GM19025 (cell line): ENCODE results near the gene DLGAP3.

ENCODE experiments used
- ATAC-seq: cut with Tn5 transposase; IDR thresholded peaks from one replicate; pipeline ENCODE4 v1.9.1; 2021; ENCODE audit warnings: mild to moderate bottlenecking, low read depth, moderate library complexity; ENCODE audit not compliant: unreplicated experiment

DLGAP3 gene

GRCh38 chr1:34928699-34929496 is 552 bp downstream of the DLGAP3 start:
- ATAC-seq = no peak

- ATAC-seq = no peak
These were observed 1.3 kb downstream of the DLGAP3 start for GRCh38 chr1:34928066-34928696.

GRCh38 chr1:34927316-34927715 is 2.1 kb downstream of the DLGAP3 start:
- ATAC-seq = no peak

GRCh38 chr1:34926894-34927293 is 2.6 kb downstream of the DLGAP3 start:
- ATAC-seq = no peak

GRCh38 chr1:34926156-34926555 is 3.3 kb downstream of the DLGAP3 start:
- ATAC-seq = no peak

GRCh38 chr1:34925730-34926129 is 3.7 kb downstream of the DLGAP3 start:
- no peak for ATAC-seq

- ATAC-seq = no peak
These were observed 4.5 kb downstream of the DLGAP3 start for GRCh38 chr1:34924759-34925555.

- no peak for ATAC-seq
These were observed 6.0 kb downstream of the DLGAP3 start for GRCh38 chr1:34923490-34923889.

GRCh38 chr1:34918977-34919561 is 10.4 kb downstream of the DLGAP3 start:
- no peak for ATAC-seq

GRCh38 chr1:34918386-34918976 is 11.0 kb downstream of the DLGAP3 start:
- no peak for ATAC-seq

- no peak for ATAC-seq
These were observed 12.4 kb downstream of the DLGAP3 start for GRCh38 chr1:34917017-34917416.

GRCh38 chr1:34916104-34916503 is 13.3 kb downstream of the DLGAP3 start:
- no peak for ATAC-seq

- no peak for ATAC-seq
These were observed 13.9 kb downstream of the DLGAP3 start for GRCh38 chr1:34915521-34915920.

GRCh38 chr1:34914958-34915357 is 14.5 kb downstream of the DLGAP3 start:
- ATAC-seq = no peak

- no peak for ATAC-seq
These were observed 18.0 kb downstream of the DLGAP3 start for GRCh38 chr1:34911465-34911864.

- no peak for ATAC-seq
These were observed 19.0 kb downstream of the DLGAP3 start for GRCh38 chr1:34910425-34910824.

- no peak for ATAC-seq
These were observed 21.1 kb downstream of the DLGAP3 start for GRCh38 chr1:34908369-34908768.

- ATAC-seq = no peak
These were observed 21.9 kb downstream of the DLGAP3 start for GRCh38 chr1:34907487-34908090.

GRCh38 chr1:34906756-34907155 is 22.7 kb downstream of the DLGAP3 start:
- no peak for ATAC-seq

GRCh38 chr1:34906222-34906621 is 23.2 kb downstream of the DLGAP3 start:
- ATAC-seq = no peak
